Measurements from ENCODE around the gene EGFR. TPM values are rescaled to one million over a fixed set of nuclear protein-coding genes. Genes with fewer than 3 reads are reported as not detected.

EGFR gene
- total RNA-seq, 3 donors from 2014 or later = 61.9 to 164 (median 65.0) TPM

GRCh38 chr7:55224810-55225209, 206.0 kb downstream of the EGFR start:
- H3K27me3 ChIP-seq = no peaks in the 10 kb centered on the region
- peaks cover 0 to 11% of the 10 kb centered on the region in 2 donors for H3K9me3 ChIP-seq
- H3K36me3 ChIP-seq = no peaks in the 10 kb centered on the region
- no peak overlapping the region for H3K4me3 ChIP-seq
- intact Hi-C loops (cut with DNase I; ENCODE audit: low total_unique reads) = no loop called here
- TF ChIP-seq POLR2A (IDR thresholded peaks at IDR 0.05) = no peak
- no peak for TF ChIP-seq CTCF (IDR thresholded peaks at IDR 0.05)
- no peak for TF ChIP-seq POLR2AphosphoS5 (IDR thresholded peaks at IDR 0.05)
- no peaks in the 10 kb centered on the region for H3K4me1 ChIP-seq
- DNase-seq (ENCODE audit: low spot score in 2 of 2) = no peak
- H3K27ac ChIP-seq = no peak overlapping the region

GRCh38 chr7:55230014-55230413, 211.2 kb downstream of the EGFR start:
- no peak overlapping the region for H3K4me3 ChIP-seq
- no peak for DNase-seq (ENCODE audit: low spot score in 2 of 2)
- intact Hi-C loops (cut with DNase I; ENCODE audit: low total_unique reads) = no loop called here
- no peak for TF ChIP-seq POLR2A (IDR thresholded peaks at IDR 0.05)
- TF ChIP-seq POLR2AphosphoS5 (IDR thresholded peaks at IDR 0.05) = no peak
- TF ChIP-seq CTCF (IDR thresholded peaks at IDR 0.05) = no peak
- H3K9me3 ChIP-seq = peaks cover 0 to 14% of the 10 kb centered on the region in 2 donors
- H3K36me3 ChIP-seq = no peaks in the 10 kb centered on the region
- H3K4me1 ChIP-seq = no peaks in the 10 kb centered on the region
- H3K27ac ChIP-seq = no peak overlapping the region
- H3K27me3 ChIP-seq = no peaks in the 10 kb centered on the region

- intact Hi-C loops (cut with DNase I; ENCODE audit: low total_unique reads) = no loop called here
- no peaks in the 10 kb centered on the region for H3K4me1 ChIP-seq
- no peak overlapping the region for H3K27ac ChIP-seq
- H3K4me3 ChIP-seq = no peak overlapping the region
- H3K27me3 ChIP-seq = no peaks in the 10 kb centered on the region
- no peak for TF ChIP-seq CTCF (IDR thresholded peaks at IDR 0.05)
- no peak for TF ChIP-seq POLR2AphosphoS5 (IDR thresholded peaks at IDR 0.05)
- TF ChIP-seq POLR2A (IDR thresholded peaks at IDR 0.05) = no peak
- DNase-seq (ENCODE audit: low spot score in 2 of 2) = no peak
- peaks cover 0 to 13% of the 10 kb centered on the region in 2 donors for H3K9me3 ChIP-seq
- H3K36me3 ChIP-seq = no peaks in the 10 kb centered on the region
Measured at GRCh38 chr7:55231736-55232280, 213.0 kb downstream of the EGFR start.

GRCh38 chr7:55233001-55233400, 214.2 kb downstream of the EGFR start:
- Histone ChIP-seq H3K36me3 (no peaks in the 10 kb centered on the region), H3K4me3 (no peak overlapping the region), H3K9me3 (peaks cover 0 to 6% of the 10 kb centered on the region in 2 donors), H3K4me1 (no peaks in the 10 kb centered on the region), H3K27ac (no peak overlapping the region), H3K27me3 (no peaks in the 10 kb centered on the region)
- DNase-seq (ENCODE audit: low spot score in 2 of 2) = no peak
- TF ChIP-seq POLR2A (IDR thresholded peaks at IDR 0.05) (no peak), CTCF (IDR thresholded peaks at IDR 0.05) (no peak), POLR2AphosphoS5 (IDR thresholded peaks at IDR 0.05) (no peak)
- intact Hi-C loops (cut with DNase I; ENCODE audit: low total_unique reads) = no loop called here

GRCh38 chr7:55234408-55234807, 215.6 kb downstream of the EGFR start:
- Histone ChIP-seq H3K9me3 (peaks cover 0 to 6% of the 10 kb centered on the region in 2 donors), H3K36me3 (no peaks in the 10 kb centered on the region), H3K4me1 (no peaks in the 10 kb centered on the region), H3K27me3 (no peaks in the 10 kb centered on the region), H3K4me3 (no peak overlapping the region), H3K27ac (no peak overlapping the region)
- no peak for DNase-seq (ENCODE audit: low spot score in 2 of 2)
- intact Hi-C loops (cut with DNase I; ENCODE audit: low total_unique reads) = no loop called here
- TF ChIP-seq CTCF (IDR thresholded peaks at IDR 0.05) (no peak), POLR2AphosphoS5 (IDR thresholded peaks at IDR 0.05) (no peak), POLR2A (IDR thresholded peaks at IDR 0.05) (no peak)

Measured in breast epithelium (tissue), 4 donors.